SU-DHL-6 (cell line): ENCODE measurements around the gene GJB1.

Experiments
- EZH2phosphoT487 ChIP-seq: fragments of 200-600 bp; sonication (generic), shearing (Covaris generic); conservative IDR thresholded peaks from 2 replicates; pipeline ENCODE4 v1.6.1; 2018; ENCODE audit warnings: mild to moderate bottlenecking, antibody characterized with exemption, low read length, moderate library complexity, mixed read lengths
- TF ChIP-seq, protein P1 (sequence below): fragments of 200-600 bp; sonication (generic); IDR thresholded peaks from one replicate; pipeline ENCODE4 v1.5.1; 2017; ENCODE audit warnings: antibody characterized with exemption, mild to moderate bottlenecking, low read length, moderate library complexity; ENCODE audit not compliant: insufficient read depth, poor library complexity, severe bottlenecking

DNA sequence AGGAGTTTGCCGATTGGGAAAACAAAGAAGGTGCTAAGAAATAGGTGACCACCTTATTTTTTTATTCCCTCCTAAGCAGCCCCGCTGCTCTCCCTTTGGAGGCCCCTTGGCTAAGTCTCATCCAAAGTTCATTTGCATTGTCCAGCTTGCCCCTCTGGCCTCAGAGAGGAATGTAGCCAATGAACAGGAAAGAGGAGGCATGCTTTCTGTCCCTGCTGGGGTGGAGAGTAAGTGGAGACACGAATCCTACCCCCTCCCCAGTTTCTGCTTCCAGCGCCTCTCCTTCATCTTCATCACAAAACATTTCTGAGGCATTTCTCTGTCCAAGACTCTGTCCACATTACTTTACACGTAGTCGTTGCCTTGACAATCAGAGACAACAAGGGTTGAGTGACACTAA, 39.7 kb upstream of the GJB1 start:
- TF ChIP-seq, protein P1, sequence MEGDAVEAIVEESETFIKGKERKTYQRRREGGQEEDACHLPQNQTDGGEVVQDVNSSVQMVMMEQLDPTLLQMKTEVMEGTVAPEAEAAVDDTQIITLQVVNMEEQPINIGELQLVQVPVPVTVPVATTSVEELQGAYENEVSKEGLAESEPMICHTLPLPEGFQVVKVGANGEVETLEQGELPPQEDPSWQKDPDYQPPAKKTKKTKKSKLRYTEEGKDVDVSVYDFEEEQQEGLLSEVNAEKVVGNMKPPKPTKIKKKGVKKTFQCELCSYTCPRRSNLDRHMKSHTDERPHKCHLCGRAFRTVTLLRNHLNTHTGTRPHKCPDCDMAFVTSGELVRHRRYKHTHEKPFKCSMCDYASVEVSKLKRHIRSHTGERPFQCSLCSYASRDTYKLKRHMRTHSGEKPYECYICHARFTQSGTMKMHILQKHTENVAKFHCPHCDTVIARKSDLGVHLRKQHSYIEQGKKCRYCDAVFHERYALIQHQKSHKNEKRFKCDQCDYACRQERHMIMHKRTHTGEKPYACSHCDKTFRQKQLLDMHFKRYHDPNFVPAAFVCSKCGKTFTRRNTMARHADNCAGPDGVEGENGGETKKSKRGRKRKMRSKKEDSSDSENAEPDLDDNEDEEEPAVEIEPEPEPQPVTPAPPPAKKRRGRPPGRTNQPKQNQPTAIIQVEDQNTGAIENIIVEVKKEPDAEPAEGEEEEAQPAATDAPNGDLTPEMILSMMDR = no peak
- TF ChIP-seq EZH2phosphoT487 = no peak
